Kidney (tissue), 14 donors: ENCODE data around the gene DARS1. TPM values are rescaled to one million over a fixed set of nuclear protein-coding genes. Genes with fewer than 3 reads are reported as not detected.

Experiments used
- DNase-seq, 5 donors: peaks; one replicate each; pipeline ENCODE4 v3.0.0-alpha.2; 2013 to 2020
- FAIRE-seq: peaks from 2 replicates; lab custom pipeline; 2012; peaks lifted over from hg19 to GRCh38; lab: Jason Lieb, UNC
- H3K27ac ChIP-seq, 2 donors: one replicate each; pipeline ENCODE4 v1.7.0; 2013; ENCODE audit warnings: low read depth in 2 of 2, low read length in 2 of 2, inconsistent platforms in 1 of 2
- H3K27me3 ChIP-seq: one replicate; pipeline ENCODE4 v1.7.1; 2013; ENCODE audit warnings: low read length, inconsistent platforms; ENCODE audit not compliant: control insufficient read depth, insufficient read depth
- H3K36me3 ChIP-seq, 3 donors: one replicate each; pipeline versions ENCODE4 v1.7.0 to v1.7.1; 2013; ENCODE audit warnings: low read length in 3 of 3, control low read depth in 1 of 3, inconsistent platforms in 1 of 3; ENCODE audit not compliant: insufficient read depth in 3 of 3, control insufficient read depth in 2 of 3
- H3K4me1 ChIP-seq, 3 donors: one replicate each; pipeline versions ENCODE4 v1.7.0 to v1.7.1; 2013; ENCODE audit warnings: low read length in 3 of 3, inconsistent platforms in 1 of 3, low read depth in 1 of 3; ENCODE audit not compliant: control insufficient read depth in 2 of 3, insufficient read depth in 2 of 3
- H3K4me3 ChIP-seq, 3 donors: one replicate each; pipeline versions ENCODE4 v1.7.0 to v1.8.1; 2013; ENCODE audit warnings: low read length in 3 of 3, control low read depth in 1 of 3, inconsistent platforms in 1 of 3
- H3K9ac ChIP-seq, 3 donors: one replicate each; pipeline versions ENCODE4 v1.7.0 to v1.7.1; 2013; ENCODE audit warnings: low read length in 3 of 3, control low read depth in 1 of 3, inconsistent platforms in 1 of 3
- H3K9me3 ChIP-seq, 3 donors: one replicate each; pipeline versions ENCODE4 v1.7.0 to v1.7.1; 2013; ENCODE audit warnings: low read length in 3 of 3, control low read depth in 1 of 3, inconsistent platforms in 1 of 3; ENCODE audit not compliant: control insufficient read depth in 2 of 3, insufficient read depth in 1 of 3
- intact Hi-C: fragments of 100-400 bp; cut with DNase I; formaldehyde crosslinking; loops from one replicate; pipeline ENCODE4 v1.11.1; 2022
- polyA plus RNA-seq: library from polyadenylated mRNA; stranded (reverse); fragments of 350-450 nt; fragmentation: Illumina TruSeq; extraction: RNeasy Lipid Tissue Mini Kit (QIAGEN cat#74804); gene quantifications from one replicate; pipeline ENCODE4 v1.2.3, GENCODE V29; 2014; ENCODE audit warnings: low read depth, low replicate concordance; ENCODE audit not compliant: insufficient read depth
- total RNA-seq: library from RNA; stranded (reverse); fragmentation: NEBNext Ultra II Directional; extraction: Animal tissue kit (Norgen Biotek cat#: 25700); gene quantifications from one replicate; pipeline ENCODE4 v1.2.1, GENCODE V29; 2021
- TF ChIP-seq, protein P1 (sequence below): IDR thresholded peaks from 3 replicates; pipeline ENCODE4 v1.5.1; 2012; ENCODE audit warnings: mild to moderate bottlenecking, moderate library complexity, borderline replicate concordance; ENCODE audit not compliant: insufficient read depth; ENCODE audit errors: extremely low read depth
- donor health status: control.
- donor health status: control.
- donor health status: control.
- donor health status: control.
- donor health status: control.
- donor health status: DM: yes; HTN: yes; CAD: no.
- donor health status: Normal renal cell carcinoma (clear cell type).

The DARS1 gene
- total and polyA plus RNA-seq, 2 donors from 2014 or later, result 39.5 to 77.4 TPM

DNA sequence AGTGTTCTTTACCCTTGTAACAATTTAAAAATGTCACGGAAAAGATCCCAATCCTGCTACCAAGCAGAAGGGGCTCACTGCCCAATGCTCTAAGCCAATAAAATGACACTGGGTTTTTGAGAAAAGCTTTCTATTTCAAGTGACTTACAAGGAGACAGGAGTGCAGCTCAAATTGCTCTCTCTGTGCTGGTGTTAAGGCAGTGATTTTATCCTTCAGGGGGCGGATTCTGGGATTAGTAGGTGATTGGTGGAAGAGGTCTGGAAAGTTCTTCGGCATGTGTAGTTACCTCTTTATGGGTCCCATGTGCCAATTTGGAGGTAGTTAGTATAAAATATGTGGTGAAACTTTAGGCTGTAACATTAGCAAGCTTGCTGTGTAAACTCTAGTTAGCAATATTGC lies 81.8 kb downstream of the DARS1 start:
- DNase-seq (no peak), FAIRE-seq (no peak)
- Histone ChIP-seq H3K9ac (no peak overlapping the region), H3K4me1 (no peaks in the 10 kb centered on the region), H3K36me3 (peaks cover 0 to 6% (median 3%) of the 10 kb centered on the region in 3 donors), H3K4me3 (no peak overlapping the region), H3K9me3 (no peaks in the 10 kb centered on the region), H3K27ac (no peak overlapping the region), H3K27me3 (no peaks in the 10 kb centered on the region)
- TF ChIP-seq, protein P1, sequence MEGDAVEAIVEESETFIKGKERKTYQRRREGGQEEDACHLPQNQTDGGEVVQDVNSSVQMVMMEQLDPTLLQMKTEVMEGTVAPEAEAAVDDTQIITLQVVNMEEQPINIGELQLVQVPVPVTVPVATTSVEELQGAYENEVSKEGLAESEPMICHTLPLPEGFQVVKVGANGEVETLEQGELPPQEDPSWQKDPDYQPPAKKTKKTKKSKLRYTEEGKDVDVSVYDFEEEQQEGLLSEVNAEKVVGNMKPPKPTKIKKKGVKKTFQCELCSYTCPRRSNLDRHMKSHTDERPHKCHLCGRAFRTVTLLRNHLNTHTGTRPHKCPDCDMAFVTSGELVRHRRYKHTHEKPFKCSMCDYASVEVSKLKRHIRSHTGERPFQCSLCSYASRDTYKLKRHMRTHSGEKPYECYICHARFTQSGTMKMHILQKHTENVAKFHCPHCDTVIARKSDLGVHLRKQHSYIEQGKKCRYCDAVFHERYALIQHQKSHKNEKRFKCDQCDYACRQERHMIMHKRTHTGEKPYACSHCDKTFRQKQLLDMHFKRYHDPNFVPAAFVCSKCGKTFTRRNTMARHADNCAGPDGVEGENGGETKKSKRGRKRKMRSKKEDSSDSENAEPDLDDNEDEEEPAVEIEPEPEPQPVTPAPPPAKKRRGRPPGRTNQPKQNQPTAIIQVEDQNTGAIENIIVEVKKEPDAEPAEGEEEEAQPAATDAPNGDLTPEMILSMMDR, result no peak
- intact Hi-C loops, result no loop called here

GRCh38 chr2:135899567-135899966 lies 85.9 kb downstream of the DARS1 start:
- FAIRE-seq, result no peak

GRCh38 chr2:135898234-135898786 lies 87.1 kb downstream of the DARS1 start:
- H3K9ac ChIP-seq, result no peak overlapping the region
- TF ChIP-seq, protein P1, result no peak
- no peaks in the 10 kb centered on the region for H3K4me1 ChIP-seq
- no peaks in the 10 kb centered on the region for H3K36me3 ChIP-seq
- DNase-seq (no peak), FAIRE-seq (no peak)
- intact Hi-C loops, result no loop called here
- H3K27me3 ChIP-seq, result no peaks in the 10 kb centered on the region
- H3K9me3 ChIP-seq, result no peaks in the 10 kb centered on the region
- no peak overlapping the region for H3K27ac ChIP-seq
- H3K4me3 ChIP-seq, result no peak overlapping the region

More at GRCh38 chr2:135899567-135899966, 85.9 kb downstream of the DARS1 start:
- Histone ChIP-seq H3K27ac (no peak overlapping the region), H3K9me3 (no peaks in the 10 kb centered on the region), H3K9ac (no peak overlapping the region), H3K4me1 (no peaks in the 10 kb centered on the region), H3K36me3 (no peaks in the 10 kb centered on the region), H3K4me3 (no peak overlapping the region), H3K27me3 (no peaks in the 10 kb centered on the region)
- TF ChIP-seq, protein P1, result no peak
- DNase-seq, result no peak
- intact Hi-C loops, result no loop called here

GRCh38 chr2:135894930-135895329 lies 90.5 kb downstream of the DARS1 start:
- H3K9me3 ChIP-seq, result no peaks in the 10 kb centered on the region
- no peak overlapping the region for H3K27ac ChIP-seq
- no peak for FAIRE-seq
- H3K27me3 ChIP-seq, result no peaks in the 10 kb centered on the region
- intact Hi-C loops, result no loop called here
- no peaks in the 10 kb centered on the region for H3K4me1 ChIP-seq
- DNase-seq, result no peak
- H3K4me3 ChIP-seq, result no peak overlapping the region
- no peaks in the 10 kb centered on the region for H3K36me3 ChIP-seq
- no peak overlapping the region for H3K9ac ChIP-seq
- TF ChIP-seq, protein P1, result no peak
